Panc1 (cell line): Measurements from ENCODE around the gene MID1IP1.

ENCODE experiments used
- POLR2AphosphoS5 ChIP-seq: IDR thresholded peaks from 2 replicates; pipeline ENCODE4 v1.6.1; 2012; ENCODE audit warnings: mild to moderate bottlenecking, low read depth, low read length, moderate library complexity
- REST ChIP-seq, 2 experiments: IDR thresholded peaks; 2 replicates each; pipeline ENCODE4 v1.6.1; 2011 to 2012; ENCODE audit warnings: low read depth in 2 of 2, control low read depth in 1 of 2, low read length in 1 of 2, mild to moderate bottlenecking in 1 of 2, moderate library complexity in 1 of 2; ENCODE audit not compliant: insufficient read depth in 1 of 2
- SIN3A ChIP-seq: IDR thresholded peaks from 2 replicates; pipeline ENCODE4 v1.6.1; 2012; ENCODE audit warnings: low read depth, mild to moderate bottlenecking, low read length, moderate library complexity, borderline replicate concordance; ENCODE audit not compliant: insufficient read depth
- TCF7L2 ChIP-seq: IDR thresholded peaks from 2 replicates; pipeline ENCODE4 v1.6.1; 2011; ENCODE audit warnings: mild to moderate bottlenecking, low read depth, low read length, inconsistent platforms
- TF ChIP-seq, protein P1 (sequence below): fragments of 450-650 bp; IDR thresholded peaks from 2 replicates; pipeline ENCODE4 v1.5.1; 2017; ENCODE audit warnings: mild to moderate bottlenecking

DNA sequence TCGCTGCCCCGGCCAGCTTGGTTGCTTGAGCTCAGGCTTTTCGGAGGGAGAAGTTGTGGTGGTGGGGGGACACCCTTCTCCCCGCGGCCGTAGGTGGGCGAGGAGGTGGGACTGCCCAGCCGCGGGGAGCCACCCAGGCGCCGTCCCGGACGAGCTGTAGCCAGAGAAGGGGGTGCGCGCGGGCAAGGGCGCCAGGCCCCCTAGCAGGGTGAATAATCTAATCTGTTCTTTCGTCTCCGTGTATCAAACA lies 3.1 kb downstream of the MID1IP1 start:
- TF ChIP-seq POLR2AphosphoS5 (no peak), SIN3A (no peak), REST (IDR thresholded peaks at IDR 0.05; ENCODE audit: insufficient read depth in 1 of 2, low read depth in 2 of 2, low read length in 1 of 2) (no peak), TCF7L2 (no peak)
- TF ChIP-seq, protein P1, sequence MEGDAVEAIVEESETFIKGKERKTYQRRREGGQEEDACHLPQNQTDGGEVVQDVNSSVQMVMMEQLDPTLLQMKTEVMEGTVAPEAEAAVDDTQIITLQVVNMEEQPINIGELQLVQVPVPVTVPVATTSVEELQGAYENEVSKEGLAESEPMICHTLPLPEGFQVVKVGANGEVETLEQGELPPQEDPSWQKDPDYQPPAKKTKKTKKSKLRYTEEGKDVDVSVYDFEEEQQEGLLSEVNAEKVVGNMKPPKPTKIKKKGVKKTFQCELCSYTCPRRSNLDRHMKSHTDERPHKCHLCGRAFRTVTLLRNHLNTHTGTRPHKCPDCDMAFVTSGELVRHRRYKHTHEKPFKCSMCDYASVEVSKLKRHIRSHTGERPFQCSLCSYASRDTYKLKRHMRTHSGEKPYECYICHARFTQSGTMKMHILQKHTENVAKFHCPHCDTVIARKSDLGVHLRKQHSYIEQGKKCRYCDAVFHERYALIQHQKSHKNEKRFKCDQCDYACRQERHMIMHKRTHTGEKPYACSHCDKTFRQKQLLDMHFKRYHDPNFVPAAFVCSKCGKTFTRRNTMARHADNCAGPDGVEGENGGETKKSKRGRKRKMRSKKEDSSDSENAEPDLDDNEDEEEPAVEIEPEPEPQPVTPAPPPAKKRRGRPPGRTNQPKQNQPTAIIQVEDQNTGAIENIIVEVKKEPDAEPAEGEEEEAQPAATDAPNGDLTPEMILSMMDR = no peak
